HCT116 (cell line): ENCODE measurements around the gene RIPK4. TPM values are rescaled to one million over a fixed set of nuclear protein-coding genes. Genes with fewer than 3 reads are reported as not detected.

Experiments used
- ATAC-seq: fragments of 200-7000 bp; cut with Tn5 transposase; 2 replicates; pipeline ENCODE4 v1.9.1; 2020; ENCODE audit warnings: mild to moderate bottlenecking, moderate library complexity
- BruUV-seq: library from RNA; stranded (reverse); fragments of 400-500 nt; replicated peaks from 2 replicates; lab custom pipeline; 2021; lab: Mats Ljungman, UMichigan
- CTCF ChIA-PET: fragments of 300-600 bp; sonication (Branson Sonifier 250); formaldehyde crosslinking; loops from one replicate; lab custom pipeline; 2021; ENCODE audit warnings: antibody characterized with exemption; lab: Charles Lee
- POLR2A ChIA-PET: fragments of 300-600, 350-600 bp; sonication (Branson Sonifier 250); formaldehyde crosslinking; loops from one replicate; lab custom pipeline; 2021; ENCODE audit warnings: antibody characterized with exemption; lab: Charles Lee
- RAD21 ChIA-PET, 2 experiments: fragments of 300-600 bp; sonication (Branson Sonifier 250); formaldehyde crosslinking; loops; one replicate each; lab custom pipeline; 2023; ENCODE audit warnings: low total read pairs in 2 of 2; ENCODE audit not compliant: uncharacterized antibody in 2 of 2, unreplicated experiment in 2 of 2, low non-redundant PET in 1 of 2; lab: Charles Lee
- DNase-seq: peaks from one replicate; pipeline ENCODE4 v3.0.0-alpha.2; 2010; ENCODE audit warnings: low read depth, low spot score
- H2AFZ ChIP-seq: fragments of 200-600 bp; shearing (Covaris generic), sonication (generic); 2 replicates; pipeline ENCODE4 v1.6.1; 2017; ENCODE audit warnings: low read depth, mixed run types, mixed read lengths, antibody characterized with exemption, low read length; ENCODE audit not compliant: poor library complexity, severe bottlenecking
- H3K27ac ChIP-seq: 2 replicates; pipeline ENCODE4 v1.5.1; 2012; ENCODE audit warnings: low read depth, low read length
- H3K27me3 ChIP-seq: fragments of 200-600 bp; sonication (generic); 2 replicates; pipeline ENCODE4 v1.6.1; 2016; ENCODE audit warnings: mixed run types, low read length, mixed read lengths; ENCODE audit not compliant: insufficient read depth
- H3K36me3 ChIP-seq, 2 experiments: fragments of 200-500 bp in 1 of 2; fragments of 200-600 bp in 1 of 2; sonication (Bioruptor generic) in 1 of 2; sonication (generic) in 1 of 2; 2 replicates each; pipeline versions ENCODE4 v1.5.1 to v1.6.1; 2014 to 2016; ENCODE audit warnings: low read length in 2 of 2, inconsistent platforms in 1 of 2, mixed read lengths in 1 of 2, mixed run types in 1 of 2; ENCODE audit not compliant: insufficient read depth in 2 of 2, control insufficient read depth in 1 of 2
- H3K4me1 ChIP-seq, 2 experiments: fragments of 200-600 bp in 1 of 2; sonication (generic) in 1 of 2; 2 replicates each; pipeline versions ENCODE4 v1.5.1 to v1.6.1; 2012 to 2017; ENCODE audit warnings: low read length in 2 of 2, inconsistent platforms in 1 of 2, mild to moderate bottlenecking in 1 of 2, mixed read lengths in 1 of 2, mixed run types in 1 of 2, moderate library complexity in 1 of 2; ENCODE audit not compliant: insufficient read depth in 2 of 2, control insufficient read depth in 1 of 2
- H3K4me2 ChIP-seq: fragments of 200-600 bp; sonication (generic); 2 replicates; pipeline ENCODE4 v1.6.1; 2017; ENCODE audit warnings: mixed run types, low read length, mixed read lengths
- H3K4me3 ChIP-seq, 2 experiments: fragments of 200-600 bp in 1 of 2; sonication (generic) in 1 of 2; replicated peaks in 1 of 2; 2 replicates each; pipeline ENCODE4 v1.5.1; 2011 to 2016; ENCODE audit warnings: low read length in 2 of 2, control low read depth in 1 of 2, low read depth in 1 of 2, mild to moderate bottlenecking in 1 of 2, mixed read lengths in 1 of 2, mixed run types in 1 of 2
- H3K79me2 ChIP-seq: fragments of 200-600 bp; sonication (generic); 2 replicates; pipeline ENCODE4 v1.6.1; 2017; ENCODE audit warnings: mild to moderate bottlenecking, mixed run types, low read length, moderate library complexity, mixed read lengths; ENCODE audit not compliant: insufficient read depth
- H3K9ac ChIP-seq: fragments of 200-600 bp; sonication (generic); 2 replicates; pipeline ENCODE4 v1.6.1; 2016; ENCODE audit warnings: low read length, mixed read lengths
- H3K9me2 ChIP-seq: fragments of 200-600 bp; sonication (generic), shearing (Covaris generic); 2 replicates; pipeline ENCODE4 v1.6.1; 2017; ENCODE audit warnings: mixed run types, mild to moderate bottlenecking, moderate library complexity; ENCODE audit not compliant: insufficient read depth
- H3K9me3 ChIP-seq, 2 experiments: fragments of 200-500 bp in 1 of 2; fragments of 200-600 bp in 1 of 2; sonication (Bioruptor generic) in 1 of 2; sonication (generic) in 1 of 2; 2 replicates each; pipeline ENCODE4 v1.6.1; 2014 to 2017; ENCODE audit warnings: low read length in 2 of 2, mixed read lengths in 2 of 2, inconsistent platforms in 1 of 2, low read depth in 1 of 2, mild to moderate bottlenecking in 1 of 2, mixed run types in 1 of 2, moderate library complexity in 1 of 2; ENCODE audit not compliant: control insufficient read depth in 1 of 2, insufficient read depth in 1 of 2
- H4K20me1 ChIP-seq: fragments of 200-600 bp; sonication (generic), shearing (Covaris generic); 2 replicates; pipeline ENCODE4 v1.6.1; 2017; ENCODE audit warnings: mixed run types, mild to moderate bottlenecking, moderate library complexity; ENCODE audit not compliant: insufficient read depth
- CBX3 ChIP-seq: IDR thresholded peaks from 2 replicates; pipeline ENCODE4 v1.6.1; 2012; ENCODE audit warnings: low read depth
- CEBPB ChIP-seq: IDR thresholded peaks from 2 replicates; pipeline ENCODE4 v1.6.1; 2012; ENCODE audit warnings: low read depth
- CTCF ChIP-seq, 3 experiments: fragments of 200-600 bp in 1 of 3; sonication (generic) in 1 of 3; IDR thresholded peaks in 2 of 3; conservative IDR thresholded peaks in 1 of 3; 2 replicates each; pipeline ENCODE4 v1.5.1; 2012 to 2017; ENCODE audit warnings: low read depth in 2 of 3, low read length in 2 of 3, antibody characterized with exemption in 1 of 3, borderline replicate concordance in 1 of 3, control low read depth in 1 of 3, mild to moderate bottlenecking in 1 of 3, mixed read lengths in 1 of 3, mixed run types in 1 of 3, moderate library complexity in 1 of 3; ENCODE audit not compliant: insufficient read depth in 1 of 3
- EGR1 ChIP-seq: IDR thresholded peaks from 2 replicates; pipeline ENCODE4 v1.6.1; 2012; ENCODE audit warnings: low read depth
- ELF1 ChIP-seq: IDR thresholded peaks from 2 replicates; pipeline ENCODE4 v1.6.1; 2012; ENCODE audit warnings: low read depth, borderline replicate concordance
- EZH2 ChIP-seq: fragments of 200-600 bp; sonication (generic); IDR thresholded peaks from 2 replicates; pipeline ENCODE4 v1.6.1; 2017; ENCODE audit warnings: antibody characterized with exemption, mixed run types
- FOSL1 ChIP-seq: IDR thresholded peaks from 2 replicates; pipeline ENCODE4 v1.6.1; 2012; ENCODE audit warnings: low read depth
- JUND ChIP-seq: IDR thresholded peaks from 2 replicates; pipeline ENCODE4 v1.6.1; 2012
- POLR2AphosphoS5 ChIP-seq: IDR thresholded peaks from 2 replicates; pipeline ENCODE4 v1.6.1; 2011; ENCODE audit warnings: mild to moderate bottlenecking, low read depth, low read length, moderate library complexity
- RAD21 ChIP-seq: IDR thresholded peaks from 2 replicates; pipeline ENCODE4 v1.6.1; 2012; ENCODE audit warnings: low read depth, mild to moderate bottlenecking
- SP1 ChIP-seq: IDR thresholded peaks from 2 replicates; pipeline ENCODE4 v1.6.1; 2012; ENCODE audit warnings: low read depth
- SRF ChIP-seq: IDR thresholded peaks from 2 replicates; pipeline ENCODE4 v1.6.1; 2012; ENCODE audit warnings: low read depth
- YY1 ChIP-seq: IDR thresholded peaks from 2 replicates; pipeline ENCODE4 v1.6.1; 2011; ENCODE audit warnings: low read length, low read depth, moderate library complexity, mild to moderate bottlenecking; ENCODE audit not compliant: insufficient replicate concordance; ENCODE audit errors: extremely low read depth
- ZFX ChIP-seq: fragments of 450-650 bp; IDR thresholded peaks from 2 replicates; pipeline ENCODE4 v1.6.1; 2017
- ZNF274 ChIP-seq: fragments of 200-500 bp; sonication (Bioruptor generic); IDR thresholded peaks from 2 replicates; pipeline ENCODE4 v1.6.1; 2014; ENCODE audit warnings: mild to moderate bottlenecking, low read depth, low read length, inconsistent platforms
- intact Hi-C: fragments of 100-400 bp; cut with micrococcal nuclease; formaldehyde crosslinking; loops from 2 replicates; pipeline ENCODE4 v1.10.0; 2022
- total RNA-seq: library from RNA; stranded (reverse); gene quantifications from one replicate; pipeline ENCODE4 v1.2.1, GENCODE V29; 2021; ENCODE audit not compliant: unreplicated experiment

RIPK4 gene
- total RNA-seq, 1 experiment from 2014 or later, result 9.9 TPM

GRCh38 chr21:41792711-41793110, 25.9 kb upstream of the RIPK4 start:
- H3K27me3 ChIP-seq, result peaks cover 17% of the 10 kb centered on the region; the same call in 1 of the 2 replicates
- BruUV-seq, result no TSS peak
- H3K27ac ChIP-seq, result no peak overlapping the region
- H2AFZ ChIP-seq, result no peak overlapping the region
- no peak for TF ChIP-seq EGR1
- no peak for TF ChIP-seq JUND
- no peak for TF ChIP-seq SP1
- no peak for TF ChIP-seq RAD21
- TF ChIP-seq SRF, result no peak
- no peak for TF ChIP-seq ZFX
- no peak for TF ChIP-seq ELF1
- TF ChIP-seq CBX3, result no peak
- TF ChIP-seq YY1, result no peak
- TF ChIP-seq EZH2, result no peak
- no peak for TF ChIP-seq ZNF274
- TF ChIP-seq CEBPB, result no peak
- no peak for TF ChIP-seq POLR2AphosphoS5
- no peak for TF ChIP-seq CTCF (IDR thresholded peaks at IDR 0.05 in 2 of 3, conservative IDR thresholded peaks at IDR 0.05 in 1 of 3; ENCODE audit: borderline replicate concordance in 1 of 3, insufficient read depth in 1 of 3, low read depth in 2 of 3, low read length in 2 of 3)
- TF ChIP-seq FOSL1, result no peak
- TF ChIP-seq, all 23 proteins: peak for 0
- Histone ChIP-seq H3K79me2 (no peaks in the 10 kb centered on the region), H3K9me2 (no peaks in the 10 kb centered on the region), H3K4me3 (no peak overlapping the region), H3K4me2 (no peak overlapping the region), H3K9me3 (peaks cover 10 to 11% of the 10 kb centered on the region in 2 experiments; a peak in 2 of 4 replicates), H4K20me1 (no peaks in the 10 kb centered on the region), H3K4me1 (no peaks in the 10 kb centered on the region), H3K9ac (no peak overlapping the region), H3K36me3 (no peaks in the 10 kb centered on the region; a peak in 1 of 4 replicates)
- ChIA-PET CTCF (no interaction called here), POLR2A (no interaction called here), RAD21 (no interaction called here)
- DNase-seq, result no peak
- intact Hi-C loops, result no loop called here
- no peak for ATAC-seq
